LNCAP (cell line): ENCODE measurements around the gene PPM1K.

Experiments used
- CTCF ChIP-seq: fragments of 450-650 bp; IDR thresholded peaks from 2 replicates; pipeline ENCODE4 v1.5.1; 2017; ENCODE audit warnings: mild to moderate bottlenecking

Gene PPM1K

GRCh38 chr4:88225232-88226105 lies 58.9 kb downstream of the PPM1K start:
- no peak for TF ChIP-seq CTCF

GRCh38 chr4:88223516-88223915 lies 60.8 kb downstream of the PPM1K start:
- TF ChIP-seq CTCF: no peak

GRCh38 chr4:88219099-88219498 lies 65.3 kb downstream of the PPM1K start:
- peak; percentile 68 for TF ChIP-seq CTCF

GRCh38 chr4:88217169-88217568 lies 67.2 kb downstream of the PPM1K start:
- no peak for TF ChIP-seq CTCF

- no peak for TF ChIP-seq CTCF
These were observed 68.0 kb downstream of the PPM1K start for GRCh38 chr4:88216395-88216794.

GRCh38 chr4:88215351-88215750 lies 69.0 kb downstream of the PPM1K start:
- TF ChIP-seq CTCF: no peak

- no peak for TF ChIP-seq CTCF
These were observed 72.2 kb downstream of the PPM1K start for GRCh38 chr4:88212253-88212561.
